Liver (tissue), 3 donors: ENCODE measurements around the gene POFUT2.

Experiments
- RAD21 ChIP-seq, 2 donors: IDR thresholded peaks; 2 replicates each; pipeline ENCODE4 v1.6.1; 2016; ENCODE audit warnings: antibody characterized with exemption in 2 of 2, mild to moderate bottlenecking in 2 of 2
- TAF1 ChIP-seq: conservative IDR thresholded peaks from 2 replicates; pipeline ENCODE4 v1.6.1; 2016; ENCODE audit warnings: antibody characterized with exemption, mild to moderate bottlenecking
- TF ChIP-seq, protein P1 (sequence below): fragments of 150-350 bp; IDR thresholded peaks from 2 replicates; pipeline ENCODE4 v1.5.1; 2017; ENCODE audit warnings: improper control_type of control experiment, low read depth, low read length; ENCODE audit not compliant: missing input control
- donor health status: healthy.
- donor health status: healthy.

DNA sequence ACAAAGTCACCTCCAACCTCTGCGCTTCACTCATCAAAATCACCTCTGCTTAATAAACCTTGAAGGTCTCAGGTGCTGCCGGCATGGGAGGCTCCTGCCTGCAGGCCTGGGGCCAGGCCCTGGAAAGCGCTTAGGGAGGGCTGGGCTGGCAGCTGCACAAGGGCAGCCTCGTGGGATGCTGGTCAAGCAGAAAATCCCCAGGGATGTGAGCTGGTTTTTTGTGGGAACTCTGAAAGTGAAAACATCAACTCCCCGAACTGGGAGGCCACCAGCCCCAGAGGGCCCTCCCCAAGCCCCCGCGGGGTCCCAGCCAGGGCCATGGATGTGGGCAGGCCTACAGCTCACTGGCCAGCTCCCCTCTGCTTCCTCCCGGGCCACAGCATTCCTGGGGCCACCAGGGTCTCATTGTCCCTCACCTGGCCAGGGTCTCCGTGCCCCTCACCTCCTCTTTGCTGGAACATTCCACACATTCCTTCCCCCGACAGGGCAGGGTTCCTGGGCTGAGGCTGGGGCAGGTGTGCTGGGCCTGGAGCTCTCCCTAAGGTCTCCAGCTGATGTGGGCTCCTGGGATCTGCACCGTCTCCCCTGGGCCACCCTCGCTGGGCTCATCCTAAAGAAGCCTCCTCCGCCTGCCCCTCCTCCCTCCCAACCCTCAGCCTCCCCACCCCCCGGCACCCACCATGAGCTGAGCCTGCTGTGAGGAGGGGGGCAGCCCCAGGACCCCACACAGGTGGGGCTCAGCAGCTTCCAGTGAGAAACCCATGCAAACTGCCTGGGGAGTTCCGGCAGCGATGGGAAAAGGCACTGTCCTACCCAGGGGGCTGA lies 36.0 kb upstream of the POFUT2 start:
- no peak for TF ChIP-seq RAD21 (IDR thresholded peaks at IDR 0.05)
- no peak for TF ChIP-seq TAF1
- TF ChIP-seq, protein P1, sequence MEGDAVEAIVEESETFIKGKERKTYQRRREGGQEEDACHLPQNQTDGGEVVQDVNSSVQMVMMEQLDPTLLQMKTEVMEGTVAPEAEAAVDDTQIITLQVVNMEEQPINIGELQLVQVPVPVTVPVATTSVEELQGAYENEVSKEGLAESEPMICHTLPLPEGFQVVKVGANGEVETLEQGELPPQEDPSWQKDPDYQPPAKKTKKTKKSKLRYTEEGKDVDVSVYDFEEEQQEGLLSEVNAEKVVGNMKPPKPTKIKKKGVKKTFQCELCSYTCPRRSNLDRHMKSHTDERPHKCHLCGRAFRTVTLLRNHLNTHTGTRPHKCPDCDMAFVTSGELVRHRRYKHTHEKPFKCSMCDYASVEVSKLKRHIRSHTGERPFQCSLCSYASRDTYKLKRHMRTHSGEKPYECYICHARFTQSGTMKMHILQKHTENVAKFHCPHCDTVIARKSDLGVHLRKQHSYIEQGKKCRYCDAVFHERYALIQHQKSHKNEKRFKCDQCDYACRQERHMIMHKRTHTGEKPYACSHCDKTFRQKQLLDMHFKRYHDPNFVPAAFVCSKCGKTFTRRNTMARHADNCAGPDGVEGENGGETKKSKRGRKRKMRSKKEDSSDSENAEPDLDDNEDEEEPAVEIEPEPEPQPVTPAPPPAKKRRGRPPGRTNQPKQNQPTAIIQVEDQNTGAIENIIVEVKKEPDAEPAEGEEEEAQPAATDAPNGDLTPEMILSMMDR: no peak
